GDM1 (cell line): ENCODE results near the gene DENND2A.
"Not testable (repeated sequence)": the region's sequence is repeated elsewhere in the genome, so short reads cannot be mapped to it uniquely, and the experiment has no call there.

Source experiments
- DNase-seq: peaks from one replicate; lab custom pipeline; 2025; lab: John Stamatoyannopoulos, UW

Gene DENND2A

DNA sequence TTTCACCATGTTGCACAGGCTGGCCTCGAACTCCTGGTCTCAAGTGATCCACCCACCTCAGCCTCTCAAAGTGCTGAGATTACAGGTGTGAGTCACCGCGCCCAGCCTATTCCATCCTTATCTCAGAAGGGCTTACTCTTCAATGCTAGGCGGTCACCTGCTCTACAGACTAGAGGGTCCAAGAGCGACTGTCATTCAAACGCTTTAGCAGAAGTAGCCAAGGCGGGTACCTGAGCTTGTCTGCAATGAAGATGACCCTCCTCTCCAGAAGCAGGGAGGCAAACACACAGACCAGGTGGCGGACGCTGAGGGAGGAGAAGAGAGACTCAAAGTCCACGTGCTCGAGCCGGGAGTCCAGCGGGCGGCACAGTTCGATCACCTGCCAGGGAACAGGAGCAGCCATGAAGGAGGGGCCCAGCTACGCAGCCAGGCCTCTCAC is 96.2 kb downstream of the DENND2A start:
- DNase-seq: no peak

DNA sequence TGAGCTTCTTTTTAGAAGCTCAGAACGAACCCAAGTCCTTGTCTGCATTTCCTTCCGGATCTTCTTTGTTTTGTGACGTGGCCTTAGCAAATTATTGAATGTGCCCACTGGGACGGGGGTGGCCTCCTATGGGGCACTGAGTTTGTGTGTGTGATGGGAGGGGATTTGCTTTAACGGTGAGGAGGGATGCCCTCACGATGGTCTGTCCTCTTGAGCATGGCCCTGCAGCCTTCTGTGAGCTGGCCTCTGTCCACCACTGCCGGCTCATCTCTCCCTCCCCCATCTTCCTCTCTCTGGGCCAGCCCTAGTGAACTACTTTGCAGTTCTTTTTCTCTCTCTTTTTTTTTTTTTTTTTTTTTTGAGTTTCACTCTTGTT is 98.4 kb downstream of the DENND2A start:
- no peak for DNase-seq

DNA sequence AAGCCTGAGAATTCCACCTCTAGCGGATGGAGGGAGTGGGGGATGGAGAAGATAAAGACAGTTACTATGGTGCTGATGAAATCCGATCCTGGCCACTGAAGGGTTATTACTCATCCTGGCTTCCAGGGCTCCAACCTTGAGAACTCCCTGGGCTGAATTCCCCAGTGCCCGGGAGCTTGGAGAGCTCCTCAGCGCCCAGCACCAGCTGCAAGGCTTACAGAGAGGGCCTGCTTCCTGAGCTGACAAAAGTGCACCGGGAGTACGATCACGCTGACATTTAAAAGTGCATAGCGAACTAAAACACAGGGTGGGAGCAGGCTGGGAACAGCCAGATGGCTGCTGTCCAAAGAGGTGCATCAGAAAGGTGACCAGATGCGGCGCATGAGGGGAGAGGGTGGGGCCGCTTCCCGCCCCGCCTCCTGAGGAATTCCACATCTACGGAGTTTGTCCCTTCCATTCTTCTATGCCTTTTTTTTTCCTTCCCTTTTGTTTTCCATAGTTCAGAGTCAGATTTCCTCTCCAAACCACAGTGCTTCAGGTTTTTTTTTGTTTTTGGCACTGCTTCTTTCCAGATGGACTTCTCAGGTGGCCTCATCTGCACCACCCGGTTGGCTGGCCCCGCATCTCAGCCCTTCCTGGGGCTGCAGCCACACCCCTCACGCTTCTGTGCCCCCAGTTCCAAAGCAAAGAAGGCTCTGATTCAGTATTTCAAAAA is 98.9 kb downstream of the DENND2A start:
- DNase-seq: no peak

DNA sequence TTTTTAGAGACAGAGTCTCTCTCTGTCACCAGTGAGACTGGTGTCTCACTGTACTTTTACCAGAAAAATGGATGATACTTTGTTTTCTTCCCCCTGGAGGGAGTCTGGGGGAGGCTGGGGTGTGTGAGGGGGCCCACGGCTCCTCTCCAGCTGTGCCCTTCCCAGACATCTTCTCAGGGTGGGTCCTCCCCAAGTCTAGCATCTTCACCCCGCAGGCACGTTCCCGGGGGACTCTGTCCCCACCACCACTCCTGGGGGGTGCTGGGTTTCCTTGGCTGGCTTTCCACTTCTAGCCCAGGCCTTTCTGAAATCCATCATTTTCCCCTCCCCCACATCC is 99.5 kb downstream of the DENND2A start:
- DNase-seq: no peak

DNA sequence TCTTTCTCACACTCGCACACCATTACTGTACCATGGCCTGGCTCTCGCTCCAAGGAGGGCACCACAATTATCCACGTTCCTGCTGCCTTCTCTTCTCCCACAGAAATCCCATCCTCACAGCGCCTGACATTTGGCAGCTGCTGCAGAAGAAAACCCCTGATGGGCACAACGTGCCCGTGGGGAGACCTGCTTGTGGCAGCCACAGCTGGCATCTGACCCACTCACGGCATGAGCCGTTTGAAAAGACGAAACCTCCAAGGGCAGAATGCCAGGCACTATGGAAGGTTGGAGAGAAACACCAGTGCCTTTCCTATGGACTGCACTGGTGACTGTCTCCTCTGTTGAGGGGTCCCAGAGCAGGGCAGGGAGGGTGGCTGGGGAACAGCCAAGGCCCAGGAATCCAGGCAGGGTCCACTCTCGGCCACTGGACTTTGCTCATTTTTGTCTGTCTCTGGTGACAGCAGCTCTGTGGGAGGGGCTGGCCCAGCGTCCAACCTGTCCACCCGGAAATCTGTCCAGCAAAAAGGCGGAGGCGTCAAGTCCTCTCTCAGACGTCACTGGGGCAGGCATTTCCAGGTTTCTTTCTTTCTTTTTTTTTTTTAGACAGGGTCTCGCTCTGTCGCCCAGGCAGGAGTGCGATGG is 100.4 kb downstream of the DENND2A start:
- no peak for DNase-seq

DNA sequence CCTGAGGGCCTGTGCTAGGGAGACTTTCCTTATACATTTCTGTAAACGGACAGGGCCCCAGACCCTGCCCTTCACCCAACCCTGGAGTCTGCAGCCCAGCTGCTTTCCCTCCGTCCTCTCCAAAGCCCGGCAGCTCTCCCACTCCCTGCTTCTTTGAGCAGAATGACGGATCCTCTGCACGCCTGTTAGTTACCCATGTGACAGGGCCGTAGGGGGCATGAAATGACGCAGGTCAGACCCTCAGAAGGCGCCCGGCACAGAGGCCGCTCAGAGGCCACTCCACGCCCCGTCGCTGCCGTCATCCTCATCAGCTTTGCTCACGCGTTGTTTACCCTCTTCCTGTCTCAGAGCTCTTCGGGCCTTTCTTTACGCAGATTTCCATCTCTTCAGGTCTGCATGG is 101.2 kb downstream of the DENND2A start:
- DNase-seq: no peak

DNA sequence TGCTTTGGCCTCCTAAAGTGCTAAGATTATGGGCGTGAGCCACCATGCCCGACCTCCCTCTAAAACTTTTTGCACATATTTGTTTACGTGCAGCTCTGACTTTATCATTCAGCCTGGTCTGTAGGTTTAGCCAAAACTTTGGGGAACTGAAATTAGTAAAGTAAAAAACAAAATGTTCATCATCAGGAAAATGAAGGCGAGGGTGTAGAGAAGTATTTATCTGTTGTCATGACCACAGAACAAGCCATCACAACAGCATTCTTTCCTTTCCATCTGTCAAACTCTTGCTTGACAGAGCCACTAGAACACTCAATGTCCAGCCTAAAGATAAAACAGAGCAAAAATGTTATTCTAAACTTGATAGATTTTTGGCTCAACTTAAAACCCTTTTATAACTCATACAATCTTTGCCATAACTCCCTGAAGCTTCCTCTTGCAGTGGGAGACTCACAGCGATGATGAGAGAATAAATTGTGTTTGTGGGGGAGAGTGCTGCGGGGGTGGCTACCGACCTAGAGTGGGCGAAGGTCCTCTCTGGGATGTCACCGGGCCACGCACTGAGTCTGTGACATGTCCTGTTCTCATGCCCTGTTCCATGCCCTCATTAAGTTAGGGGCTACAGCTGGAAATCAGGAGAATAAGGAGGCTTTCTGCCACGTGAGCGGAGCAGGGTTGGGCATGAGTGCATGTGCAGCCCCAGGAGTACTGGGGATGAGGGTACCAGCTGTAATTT is 102.7 kb downstream of the DENND2A start:
- DNase-seq: no peak

DNA sequence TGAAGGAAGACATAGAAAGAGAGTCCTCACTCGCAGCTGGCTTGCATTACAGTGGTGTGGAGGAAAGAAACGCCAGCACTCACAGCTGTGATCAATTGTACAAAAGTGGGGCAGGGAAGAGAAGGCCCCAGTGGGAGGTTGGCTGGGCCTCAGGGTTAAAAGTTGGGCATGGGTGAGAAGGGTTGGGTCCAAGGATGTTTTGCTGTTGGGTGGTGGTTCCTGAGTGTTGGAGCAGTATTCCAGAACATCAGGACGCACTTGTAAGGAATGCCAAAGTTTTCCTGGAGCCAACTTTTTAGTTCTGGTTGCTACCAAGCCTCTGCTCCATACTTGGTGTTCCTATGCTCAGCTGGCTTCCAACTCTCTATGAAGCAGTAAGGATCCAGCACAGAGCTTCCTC is 105.9 kb downstream of the DENND2A start:
- DNase-seq: no peak

DNA sequence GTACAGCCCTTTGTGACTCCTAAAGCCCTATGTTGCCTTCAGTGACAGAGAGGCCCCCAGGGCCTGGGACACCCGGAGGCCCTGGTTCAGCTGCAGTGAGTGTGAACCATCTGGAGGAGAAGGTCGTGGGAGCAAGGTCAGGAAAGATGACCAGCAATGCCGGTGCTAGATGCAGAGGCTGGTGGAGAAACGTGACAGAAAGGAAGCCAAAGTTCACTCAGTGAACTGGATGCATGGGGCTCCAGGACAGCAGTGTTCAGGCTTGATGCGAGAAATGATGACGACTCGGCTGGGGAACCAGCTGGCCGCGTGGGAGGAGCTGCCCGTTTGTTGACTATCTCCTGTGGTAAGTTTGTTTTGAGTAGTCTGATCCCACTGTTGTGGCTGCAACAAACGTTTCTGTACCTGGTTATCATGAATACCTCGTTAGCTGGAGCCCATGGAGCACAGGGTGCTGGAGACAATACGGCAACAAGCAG is 107.2 kb downstream of the DENND2A start:
- no peak for DNase-seq

DNA sequence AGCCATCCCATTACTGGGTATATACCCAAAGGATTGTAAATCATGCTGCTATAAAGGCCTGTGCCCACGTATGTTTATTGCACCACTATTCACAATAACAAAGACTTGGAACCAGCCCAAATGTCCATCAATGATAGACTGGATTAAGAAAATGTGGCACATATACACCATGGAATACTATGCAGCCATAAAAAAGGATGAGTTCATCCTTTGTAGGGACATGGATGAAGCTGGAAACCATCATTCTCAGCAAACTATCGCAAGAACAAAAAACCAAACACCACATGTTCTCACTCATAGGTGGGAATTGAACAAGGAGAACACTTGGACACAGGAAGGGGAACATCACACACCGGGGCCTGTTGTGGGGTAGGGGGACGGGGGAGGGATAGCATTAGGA is 111.2 kb downstream of the DENND2A start:
- DNase-seq: not testable (repeated sequence)

DNA sequence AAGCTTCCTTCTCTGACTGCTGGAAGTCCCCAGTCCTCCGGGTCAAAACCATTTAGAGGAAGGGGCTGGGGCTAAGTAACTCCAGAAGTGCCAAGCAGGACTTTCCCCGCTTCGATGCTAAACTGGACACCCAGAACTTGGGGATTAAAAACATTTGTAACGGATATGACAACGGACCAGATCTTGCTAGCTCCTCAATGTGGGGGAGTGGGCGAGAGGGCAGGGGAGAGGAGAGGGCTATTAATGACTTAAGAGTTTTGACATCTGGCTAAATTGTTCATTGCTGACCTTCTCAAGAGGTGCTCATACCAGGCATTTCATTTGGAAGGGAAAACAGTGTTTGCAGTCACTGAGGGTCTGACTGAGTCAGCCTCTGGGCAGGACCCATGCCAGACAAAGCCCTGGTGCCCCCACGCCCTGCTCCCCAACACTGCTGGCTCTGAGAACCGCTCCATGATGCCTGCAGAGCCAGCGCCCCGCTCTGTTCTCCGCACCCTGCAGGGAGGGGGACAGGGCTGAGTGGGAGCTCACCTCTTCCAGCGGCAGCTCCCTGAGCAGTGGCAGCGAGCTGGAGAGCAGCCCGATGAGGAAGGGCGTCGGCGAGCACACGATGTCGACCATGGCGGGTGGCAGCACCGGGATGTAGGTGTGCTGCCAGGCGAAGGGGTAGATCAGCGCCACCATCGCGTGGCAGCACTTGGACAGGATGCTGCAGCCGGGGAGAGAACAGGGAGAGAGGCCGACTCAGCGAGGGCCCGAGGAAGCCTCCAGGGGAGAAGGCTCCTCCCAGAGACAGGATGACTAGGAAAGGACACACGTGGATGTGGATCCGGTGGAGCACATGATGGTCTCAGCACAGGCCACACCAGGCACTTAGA is 113.6 kb downstream of the DENND2A start:
- DNase-seq: no peak

DNA sequence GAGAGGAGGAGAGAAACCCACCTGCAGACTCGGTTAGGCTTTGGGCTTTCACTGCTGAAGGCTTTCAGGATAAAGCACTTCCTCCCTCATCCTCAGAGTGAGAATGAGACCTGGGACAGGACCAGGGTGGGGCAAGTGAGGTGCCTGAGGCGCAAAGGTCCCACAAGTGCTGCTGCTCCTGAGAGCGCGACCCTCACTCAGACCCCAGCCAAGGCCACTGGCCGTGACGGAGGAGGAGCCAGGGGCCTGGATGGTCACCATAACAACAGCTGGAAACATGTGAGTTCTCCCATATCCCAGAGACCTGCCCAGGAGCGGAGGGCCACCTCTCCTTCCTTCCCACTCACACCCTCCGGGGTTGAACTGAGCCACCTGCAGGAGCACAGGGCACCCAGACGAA is 114.4 kb downstream of the DENND2A start:
- no peak for DNase-seq

DNA sequence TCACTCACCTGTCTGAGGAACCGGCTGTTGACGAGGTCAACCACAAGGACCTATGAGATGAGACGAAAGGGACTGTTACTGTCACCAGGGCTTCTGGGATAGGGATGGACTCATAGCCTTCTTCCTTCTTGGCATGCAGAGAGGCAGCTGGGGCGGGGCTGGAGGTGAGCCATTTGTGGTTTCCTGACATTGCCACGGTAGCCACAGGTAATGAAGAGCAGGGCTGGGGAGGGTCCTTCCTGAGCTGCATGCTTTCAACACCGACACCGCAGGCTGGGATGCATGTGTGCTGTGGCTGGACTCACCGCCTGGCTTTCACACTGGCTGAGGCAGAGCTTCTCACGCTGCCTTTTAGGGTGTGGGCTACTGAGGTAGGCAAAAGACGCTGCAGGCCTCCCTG is 114.9 kb downstream of the DENND2A start:
- peak; percentile 15 for DNase-seq

DNA sequence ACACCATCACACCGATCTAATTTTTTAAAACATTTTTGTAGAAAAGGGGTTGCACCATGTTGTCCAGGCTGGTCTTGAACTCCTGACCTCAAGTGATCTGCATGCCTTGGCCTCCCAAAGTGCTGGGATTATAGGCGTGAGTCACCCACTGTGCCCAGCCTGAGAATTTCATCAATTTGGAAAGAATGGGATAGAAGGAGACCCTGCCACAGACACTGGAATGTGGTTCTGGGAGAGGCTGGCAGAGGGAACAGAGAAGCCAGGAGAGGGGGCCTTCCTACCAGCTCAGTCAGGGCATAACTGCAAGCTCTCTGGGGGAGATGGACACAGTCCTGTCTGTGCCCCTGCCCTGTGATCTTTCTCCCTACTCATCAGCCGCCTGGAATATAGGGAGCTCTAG is 119.2 kb downstream of the DENND2A start:
- no peak for DNase-seq

DNA sequence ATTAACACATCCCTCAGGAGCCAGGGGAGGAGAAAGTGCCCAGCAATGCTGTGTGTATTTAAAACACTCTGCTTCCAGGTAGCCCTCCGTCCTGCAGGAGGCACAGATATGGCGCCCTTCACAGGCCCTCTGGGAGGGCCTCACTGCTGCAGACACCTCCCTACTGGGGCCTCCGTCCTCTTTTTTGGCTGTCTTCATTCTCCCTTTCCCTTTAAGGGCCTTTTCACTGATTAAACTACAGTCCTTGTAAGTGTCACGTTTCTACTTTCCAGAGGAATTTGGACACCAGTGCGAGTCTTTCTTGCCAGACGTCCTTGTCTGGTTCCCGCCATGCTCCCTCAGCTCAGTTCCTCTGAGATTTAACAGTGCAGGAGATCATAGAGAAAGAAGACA is 121.6 kb downstream of the DENND2A start:
- DNase-seq: no peak

DNA sequence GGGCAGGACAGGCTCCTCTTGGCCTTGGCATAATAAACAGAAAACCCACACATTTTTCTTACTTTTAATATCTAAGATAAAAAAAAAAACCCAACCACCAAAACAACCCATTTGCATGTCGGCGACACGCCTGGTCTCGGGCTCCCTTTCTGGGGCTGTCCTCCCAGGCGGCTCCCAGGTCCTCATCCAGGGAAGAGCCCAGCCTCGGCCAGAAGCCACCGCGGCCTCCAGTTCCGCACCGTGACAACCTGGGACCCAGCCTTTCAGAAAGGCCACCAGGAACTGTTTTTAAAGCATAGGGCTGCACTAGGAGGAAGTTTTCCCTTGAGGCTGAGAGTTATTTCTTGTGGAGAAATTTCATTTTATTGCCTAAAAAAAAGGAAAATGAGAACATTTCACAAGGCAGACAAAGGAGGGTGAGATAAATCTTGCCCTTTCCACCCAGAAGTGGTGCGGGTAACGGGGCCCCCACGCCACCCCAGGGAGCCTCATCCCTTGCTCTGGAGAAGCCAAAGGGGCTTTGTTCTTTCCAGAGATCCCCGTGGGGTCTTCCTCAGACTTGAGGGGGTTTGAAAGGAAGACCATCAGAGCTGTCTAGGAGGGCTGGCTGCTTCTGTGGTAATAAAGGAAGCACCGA is 122.1 kb downstream of the DENND2A start:
- no peak for DNase-seq

DNA sequence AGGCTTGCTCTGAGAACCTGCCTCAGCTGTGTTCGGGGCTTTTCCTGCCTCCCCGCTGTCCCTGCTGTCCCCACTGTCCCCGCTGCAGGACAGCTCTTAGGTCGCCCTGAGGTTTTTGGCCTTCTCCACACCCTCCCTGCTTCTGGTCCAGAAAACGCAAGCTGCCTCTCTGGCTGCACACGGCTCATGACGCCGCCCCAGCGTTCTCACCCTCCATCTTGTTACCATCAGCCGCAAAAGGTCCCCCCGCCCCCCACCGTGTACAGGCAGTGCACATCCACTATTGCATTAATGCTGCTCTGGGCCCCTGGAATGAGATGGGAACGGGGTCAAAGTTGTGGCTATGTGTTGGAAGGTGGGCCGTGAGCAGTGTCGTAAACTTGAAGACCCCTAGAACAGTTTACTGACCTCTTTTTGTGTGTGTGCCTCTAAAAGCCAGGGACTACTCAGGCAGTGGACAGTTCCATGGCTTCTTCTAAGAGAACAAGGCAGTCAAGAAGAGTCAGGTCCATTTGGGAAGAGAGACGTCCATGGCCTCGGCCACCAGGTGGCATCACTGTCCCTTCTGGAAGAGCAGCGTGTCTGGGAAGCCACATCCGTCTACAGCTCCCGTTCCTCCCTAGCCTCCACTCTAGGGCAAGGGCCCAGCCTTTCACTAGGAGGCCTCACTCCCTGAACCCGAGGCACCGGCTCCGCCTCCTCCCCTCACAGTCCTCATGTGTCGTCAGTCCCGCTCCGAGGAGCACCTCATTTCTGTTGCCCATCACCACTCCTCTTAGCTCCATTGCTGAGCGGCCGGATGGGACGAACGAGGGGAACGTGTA is 122.9 kb downstream of the DENND2A start:
- DNase-seq: peak; percentile 43

DNA sequence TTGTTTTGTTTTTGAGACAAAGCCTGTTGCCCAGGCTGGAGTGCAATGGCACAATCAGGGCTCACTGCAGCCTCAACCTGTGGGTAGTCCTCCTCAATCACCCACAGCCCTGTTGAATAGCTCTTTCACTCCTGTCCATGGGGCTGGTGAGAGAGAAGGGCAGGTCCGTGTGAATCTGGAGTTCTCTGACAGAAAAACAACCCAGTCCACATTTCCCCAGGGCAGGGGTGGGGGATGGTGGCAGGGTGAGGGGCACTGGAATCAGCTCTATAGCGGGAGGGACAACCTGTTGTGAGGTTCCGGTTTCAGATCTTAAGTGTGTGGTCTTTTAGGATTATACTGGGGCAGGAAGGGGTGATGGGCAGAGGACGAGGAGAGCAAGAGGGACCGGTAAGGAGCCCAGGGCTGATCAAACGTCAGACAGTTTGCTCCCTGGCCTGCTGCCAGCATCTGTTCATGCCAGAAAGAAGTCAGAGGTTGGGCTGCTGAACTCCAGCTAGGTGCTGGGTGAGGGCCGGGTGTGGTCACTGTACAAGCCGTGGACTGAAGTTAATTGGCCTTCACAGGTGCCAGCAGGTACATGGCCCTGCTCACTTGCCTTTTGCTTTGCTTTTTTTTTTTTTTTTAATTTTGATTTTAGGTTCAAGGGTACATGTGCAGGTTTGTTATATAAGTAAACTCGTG is 128.2 kb downstream of the DENND2A start:
- no peak for DNase-seq

DNA sequence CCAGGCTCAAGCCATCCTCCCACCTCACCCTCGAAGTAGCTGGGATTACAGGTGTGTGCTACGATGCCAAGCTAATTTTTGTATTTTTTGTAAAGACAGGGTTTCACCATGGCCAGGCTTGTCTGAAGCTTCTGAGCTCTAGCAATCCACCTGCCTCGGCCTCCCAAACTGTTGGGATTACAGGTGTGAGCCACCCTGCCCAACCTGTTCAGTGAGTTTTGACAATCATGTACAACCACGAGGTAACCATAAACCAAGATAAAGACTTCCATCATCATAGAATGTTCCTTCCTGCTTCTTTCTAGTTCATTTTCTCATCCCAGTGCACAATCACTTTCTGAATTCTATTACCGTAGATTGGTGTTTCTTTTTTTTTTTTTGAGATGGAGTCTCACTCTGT is 130.8 kb downstream of the DENND2A start:
- no peak for DNase-seq

DNA sequence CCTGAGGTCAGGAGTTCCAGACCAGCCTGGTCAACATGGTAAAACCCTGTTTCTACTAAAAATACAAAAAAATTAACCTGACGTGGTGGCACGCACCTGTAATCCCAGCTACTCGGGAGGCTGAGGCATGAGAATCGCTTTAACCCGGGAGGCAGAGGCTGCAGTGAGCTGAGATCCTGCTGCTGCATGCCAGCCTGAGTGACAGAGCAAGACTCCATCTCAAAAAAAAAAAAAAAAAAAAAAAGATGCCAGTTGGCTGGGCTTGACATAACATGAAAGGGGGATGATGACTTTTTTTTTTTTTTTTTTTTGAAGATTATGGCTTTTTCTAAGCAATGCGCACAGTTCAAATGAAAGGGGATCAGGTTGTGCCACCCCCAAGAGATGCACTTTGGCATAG is 133.1 kb downstream of the DENND2A start:
- DNase-seq: not testable (repeated sequence)
